ENCODE data around the gene VPS4A. TPM values are rescaled to one million over a fixed set of nuclear protein-coding genes. Genes with fewer than 3 reads are reported as not detected.
A peak's percentile ranks its signal among the peaks of the same experiment; 100 is the strongest.

VPS4A gene
- total and polyA plus RNA-seq, 10 of the 15 experiments (the other 5 are each of a cell fraction or from before 2014, with no cell fraction given): 5.2 to 36.3 (median 21.4) TPM

DNA sequence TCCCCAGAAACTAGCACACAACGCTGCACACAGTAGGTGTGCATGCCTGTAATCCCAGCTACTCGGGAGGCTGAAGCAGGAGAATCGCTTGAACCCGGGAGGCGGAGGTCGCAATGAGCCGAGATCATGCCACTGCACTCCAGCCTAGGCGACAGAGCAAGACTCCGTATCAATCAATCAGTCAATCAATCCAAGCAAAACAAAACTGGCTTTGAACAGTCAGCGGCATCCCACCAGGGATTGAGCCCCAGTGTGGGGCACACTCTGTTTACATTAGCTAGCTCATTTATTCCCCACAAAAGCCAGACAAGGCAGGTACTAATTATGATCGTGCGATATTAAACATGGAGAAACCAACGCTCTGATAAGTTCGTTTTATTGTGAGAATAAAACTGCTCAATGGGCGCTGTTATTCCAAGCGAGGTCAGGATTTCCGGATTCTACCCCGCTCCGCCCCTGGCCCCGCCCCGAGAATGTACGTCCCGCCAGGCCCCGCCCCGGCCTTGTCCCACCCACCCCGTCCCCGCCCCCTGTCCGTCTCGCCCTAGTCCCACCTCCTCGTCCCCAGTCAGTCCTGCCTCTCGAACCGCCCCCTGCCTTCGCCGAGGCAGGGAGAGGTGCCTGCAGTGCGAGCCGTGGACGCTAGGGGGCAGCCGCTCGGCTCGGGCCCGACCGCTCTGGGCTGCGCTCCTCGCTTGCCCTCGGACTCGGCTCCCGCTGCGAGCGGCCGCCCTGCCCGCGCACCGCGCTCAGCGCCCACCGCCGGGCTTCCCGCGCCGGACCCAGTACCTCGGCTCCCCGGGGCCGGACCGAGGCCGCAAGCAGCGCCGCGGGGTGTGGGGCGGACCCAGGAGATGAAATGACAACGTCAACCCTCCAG, at the start of gene VPS4A (continued):
- TF ChIP-seq RAD21 (IDR thresholded peaks at IDR 0.05; ENCODE audit: insufficient read depth, low read depth, low read length) (peak; percentile 38), ZNF217 (IDR thresholded peaks at IDR 0.05) (peak; percentile 70; the same call in 1 of the 2 replicates), LARP7 (IDR thresholded peaks at IDR 0.05) (peak; percentile 99; the same call in 1 of the 2 replicates), ETV6 (conservative IDR thresholded peaks at IDR 0.05 in 1 of 2, IDR thresholded peaks at IDR 0.05 in 1 of 2; ENCODE audit: borderline replicate concordance in 1 of 2, low read depth in 1 of 2) (no peak), ESRRA (IDR thresholded peaks at IDR 0.05; ENCODE audit: low read length) (no peak), ZNF687 (IDR thresholded peaks at IDR 0.05) (peak; percentile 7), EGR1 (IDR thresholded peaks at IDR 0.05; ENCODE audit: borderline replicate concordance in 1 of 2, low read depth in 2 of 2, low read length in 2 of 2) (peak in 1 of 2 experiments; percentile 54; a peak in 2 of 3 replicates), SPI1 (IDR thresholded peaks at IDR 0.05; ENCODE audit: borderline replicate concordance, insufficient read depth, low read depth, low read length) (no peak), STAT1 (conservative IDR thresholded peaks at IDR 0.05) (peak; percentile 92), RBBP5 (conservative IDR thresholded peaks at IDR 0.05) (no peak), MEF2A (IDR thresholded peaks at IDR 0.05; ENCODE audit: insufficient read depth, low read depth, low read length) (0 out of 2 replicates have a peak, but pooled peaks have one; percentile 53), NR2F1 (conservative IDR thresholded peaks at IDR 0.05) (peak; percentile 82), FOXK2 (IDR thresholded peaks at IDR 0.05) (no peak), NKRF (conservative IDR thresholded peaks at IDR 0.05) (peak; percentile 95; the same call in 1 of the 2 replicates), JUNB (IDR thresholded peaks at IDR 0.05) (no peak), CHD1 (IDR thresholded peaks at IDR 0.05; ENCODE audit: low read depth, low read length) (no peak), STAT3 (IDR thresholded peaks at IDR 0.05; ENCODE audit: low read depth, low read length) (no peak), CREM (IDR thresholded peaks at IDR 0.05; ENCODE audit: low read depth) (no peak)
- TF ChIP-seq, protein P1, sequence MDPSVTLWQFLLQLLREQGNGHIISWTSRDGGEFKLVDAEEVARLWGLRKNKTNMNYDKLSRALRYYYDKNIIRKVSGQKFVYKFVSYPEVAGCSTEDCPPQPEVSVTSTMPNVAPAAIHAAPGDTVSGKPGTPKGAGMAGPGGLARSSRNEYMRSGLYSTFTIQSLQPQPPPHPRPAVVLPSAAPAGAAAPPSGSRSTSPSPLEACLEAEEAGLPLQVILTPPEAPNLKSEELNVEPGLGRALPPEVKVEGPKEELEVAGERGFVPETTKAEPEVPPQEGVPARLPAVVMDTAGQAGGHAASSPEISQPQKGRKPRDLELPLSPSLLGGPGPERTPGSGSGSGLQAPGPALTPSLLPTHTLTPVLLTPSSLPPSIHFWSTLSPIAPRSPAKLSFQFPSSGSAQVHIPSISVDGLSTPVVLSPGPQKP (IDR thresholded peaks at IDR 0.05; ENCODE audit: low read depth, low read length): peak; percentile 56; the same call in 1 of the 2 replicates
- TF ChIP-seq, protein P2, sequence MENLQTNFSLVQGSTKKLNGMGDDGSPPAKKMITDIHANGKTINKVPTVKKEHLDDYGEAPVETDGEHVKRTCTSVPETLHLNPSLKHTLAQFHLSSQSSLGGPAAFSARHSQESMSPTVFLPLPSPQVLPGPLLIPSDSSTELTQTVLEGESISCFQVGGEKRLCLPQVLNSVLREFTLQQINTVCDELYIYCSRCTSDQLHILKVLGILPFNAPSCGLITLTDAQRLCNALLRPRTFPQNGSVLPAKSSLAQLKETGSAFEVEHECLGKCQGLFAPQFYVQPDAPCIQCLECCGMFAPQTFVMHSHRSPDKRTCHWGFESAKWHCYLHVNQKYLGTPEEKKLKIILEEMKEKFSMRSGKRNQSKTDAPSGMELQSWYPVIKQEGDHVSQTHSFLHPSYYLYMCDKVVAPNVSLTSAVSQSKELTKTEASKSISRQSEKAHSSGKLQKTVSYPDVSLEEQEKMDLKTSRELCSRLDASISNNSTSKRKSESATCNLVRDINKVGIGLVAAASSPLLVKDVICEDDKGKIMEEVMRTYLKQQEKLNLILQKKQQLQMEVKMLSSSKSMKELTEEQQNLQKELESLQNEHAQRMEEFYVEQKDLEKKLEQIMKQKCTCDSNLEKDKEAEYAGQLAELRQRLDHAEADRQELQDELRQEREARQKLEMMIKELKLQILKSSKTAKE (IDR thresholded peaks at IDR 0.05; ENCODE audit: low read depth, poor library complexity, severe bottlenecking): no peak

All from GM12878 (cell line).